Stimulated activated CD8-positive, alpha-beta memory T cell treated with anti-CD3 and anti-CD28 coated beads, Interleukin-7, amount 100 ng/mL, for 24 hours (primary cell): ENCODE data around the gene PBRM1.
"Not testable (repeated sequence)": the region's sequence is repeated elsewhere in the genome, so short reads cannot be mapped to it uniquely, and the experiment has no call there.

Experiments
- DNase-seq: peaks from one replicate; pipeline ENCODE4 v3.0.0-alpha.2; 2020; ENCODE audit warnings: low read depth

PBRM1 gene

GRCh38 chr3:52536369-52537164 is 149.1 kb downstream of the PBRM1 start, which contains the start of gene UQCC5:
Gene UQCC5, plus strand, starts transcription at chr3:52536605. Its CDS starts 151 bp downstream, at chr3:52536756.
- DNase-seq: peak; percentile 95

GRCh38 chr3:52536112-52536368 is 149.7 kb downstream of the PBRM1 start:
- DNase-seq: no peak

- DNase-seq: no peak
Observed at GRCh38 chr3:52535411-52536111, 150.2 kb downstream of the PBRM1 start.

GRCh38 chr3:52534281-52535183 is 151.2 kb downstream of the PBRM1 start:
- DNase-seq: no peak

GRCh38 chr3:52533623-52534280 is 152.0 kb downstream of the PBRM1 start, which contains the start of gene NT5DC2:
Gene NT5DC2, minus strand, starts transcription at chr3:52533857. Its CDS starts 120 bp downstream, at chr3:52533737.
- no peak for DNase-seq

- DNase-seq: no peak
Observed at GRCh38 chr3:52532838-52533622, 152.7 kb downstream of the PBRM1 start.

- no peak for DNase-seq
Observed at GRCh38 chr3:52532517-52532837, 153.2 kb downstream of the PBRM1 start.

GRCh38 chr3:52531860-52532516 is 153.7 kb downstream of the PBRM1 start:
- no peak for DNase-seq

- DNase-seq: no peak
Observed at GRCh38 chr3:52530918-52531826, 154.5 kb downstream of the PBRM1 start.

GRCh38 chr3:52529376-52530333 is 156.1 kb downstream of the PBRM1 start:
- DNase-seq: no peak

- DNase-seq: no peak
Observed at GRCh38 chr3:52528586-52529375, 156.9 kb downstream of the PBRM1 start.

- DNase-seq: no peak
Observed at GRCh38 chr3:52527732-52528585, 157.8 kb downstream of the PBRM1 start.

GRCh38 chr3:52527039-52527731 is 158.5 kb downstream of the PBRM1 start:
- no peak for DNase-seq

GRCh38 chr3:52526671-52527038 is 159.1 kb downstream of the PBRM1 start:
- DNase-seq: not testable (repeated sequence)

- no peak for DNase-seq
Observed at GRCh38 chr3:52525680-52526561, 159.8 kb downstream of the PBRM1 start.
